Stomach (tissue), 4 donors: Measurements from ENCODE around the gene UBXN11.

Source experiments
- EP300 ChIP-seq: sonication (generic); formaldehyde crosslinking; IDR thresholded peaks from one replicate; pipeline ENCODE4 v1.6.1; 2017; ENCODE audit warnings: antibody characterized with exemption
- POLR2AphosphoS5 ChIP-seq, 3 donors: sonication (generic); formaldehyde crosslinking; IDR thresholded peaks; one replicate each; pipeline ENCODE4 v1.6.1; 2016; ENCODE audit warnings: antibody characterized with exemption in 3 of 3
- TF ChIP-seq, protein P1 (sequence below), 7 experiments: fragments of 450-650 bp in 4 of 7; fragments of 200-600 bp in 3 of 7; sonication (generic) in 3 of 7; IDR thresholded peaks; one replicate each; pipeline ENCODE4 v1.5.1; 2016 to 2019; ENCODE audit warnings: antibody characterized with exemption in 7 of 7, control low read depth in 2 of 7, mild to moderate bottlenecking in 1 of 7

DNA sequence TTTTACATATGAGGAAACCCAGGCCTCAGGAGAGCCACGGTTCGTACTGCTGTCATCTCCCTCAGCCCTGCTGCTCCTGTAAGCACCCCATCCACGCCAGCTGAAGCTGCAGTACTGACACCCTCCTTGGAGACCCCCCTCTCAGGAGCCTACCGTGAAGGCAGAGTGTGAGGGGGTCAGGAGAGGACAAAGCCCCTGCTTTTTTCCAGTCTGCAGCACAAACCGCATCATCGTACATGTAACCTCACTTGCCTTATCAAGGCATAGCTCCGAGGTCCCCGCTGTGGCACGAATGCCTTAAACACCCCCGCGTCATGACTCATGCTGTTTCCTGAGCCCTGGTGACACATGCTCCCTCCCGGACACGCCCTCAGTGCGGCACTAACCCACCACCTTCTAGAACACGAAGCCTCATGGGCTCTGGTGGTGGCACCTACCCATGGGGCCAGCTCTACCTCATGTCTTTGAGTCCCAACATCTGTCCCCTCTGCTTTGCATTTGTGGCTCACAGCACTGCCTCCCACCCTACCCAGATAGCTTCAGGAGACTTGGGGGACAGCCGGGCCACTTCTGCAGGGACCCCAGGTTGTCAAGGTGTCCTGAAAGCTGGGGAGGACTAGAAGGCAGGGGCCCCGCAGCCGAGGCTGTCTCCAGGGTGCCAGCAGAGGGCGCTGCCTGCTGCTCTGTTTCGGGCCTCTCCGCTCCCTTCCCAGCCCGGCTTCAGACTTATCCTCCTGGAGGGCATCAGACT lies 21.7 kb downstream of the UBXN11 start:
- TF ChIP-seq, protein P1, sequence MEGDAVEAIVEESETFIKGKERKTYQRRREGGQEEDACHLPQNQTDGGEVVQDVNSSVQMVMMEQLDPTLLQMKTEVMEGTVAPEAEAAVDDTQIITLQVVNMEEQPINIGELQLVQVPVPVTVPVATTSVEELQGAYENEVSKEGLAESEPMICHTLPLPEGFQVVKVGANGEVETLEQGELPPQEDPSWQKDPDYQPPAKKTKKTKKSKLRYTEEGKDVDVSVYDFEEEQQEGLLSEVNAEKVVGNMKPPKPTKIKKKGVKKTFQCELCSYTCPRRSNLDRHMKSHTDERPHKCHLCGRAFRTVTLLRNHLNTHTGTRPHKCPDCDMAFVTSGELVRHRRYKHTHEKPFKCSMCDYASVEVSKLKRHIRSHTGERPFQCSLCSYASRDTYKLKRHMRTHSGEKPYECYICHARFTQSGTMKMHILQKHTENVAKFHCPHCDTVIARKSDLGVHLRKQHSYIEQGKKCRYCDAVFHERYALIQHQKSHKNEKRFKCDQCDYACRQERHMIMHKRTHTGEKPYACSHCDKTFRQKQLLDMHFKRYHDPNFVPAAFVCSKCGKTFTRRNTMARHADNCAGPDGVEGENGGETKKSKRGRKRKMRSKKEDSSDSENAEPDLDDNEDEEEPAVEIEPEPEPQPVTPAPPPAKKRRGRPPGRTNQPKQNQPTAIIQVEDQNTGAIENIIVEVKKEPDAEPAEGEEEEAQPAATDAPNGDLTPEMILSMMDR (IDR thresholded peaks at IDR 0.05), result peak in 5 of 7 experiments; percentile 44 to 71 (median 60)
- TF ChIP-seq EP300 (no peak), POLR2AphosphoS5 (IDR thresholded peaks at IDR 0.05) (peak in 2 of 3 donors; percentile 41 to 87)
